Stomach (tissue), 9 donors: ENCODE measurements around the gene AP1B1. TPM values are rescaled to one million over a fixed set of nuclear protein-coding genes. Genes with fewer than 3 reads are reported as not detected.
A peak's percentile ranks its signal among the peaks of the same experiment; 100 is the strongest.

Experiments used
- DNase-seq, 2 donors: peaks; one replicate each; pipeline versions ENCODE4 v3.0.0 to v3.0.0-alpha.2; 2013 to 2019
- H3K27ac ChIP-seq, 5 donors: fragments of 200-600 bp in 4 of 5; sonication (generic) in 4 of 5; one replicate each; pipeline ENCODE4 v1.5.1; 2013 to 2019; ENCODE audit warnings: mild to moderate bottlenecking in 1 of 5, moderate library complexity in 1 of 5
- H3K27me3 ChIP-seq, 3 donors: fragments of 200-600 bp; sonication (generic); one replicate each; pipeline ENCODE4 v1.5.1; 2017 to 2019; ENCODE audit warnings: mixed run types in 1 of 3
- H3K36me3 ChIP-seq, 4 donors: fragments of 200-600 bp; sonication (generic); 1 replicate in 3 of 4; 2 replicates in 1 of 4; pipeline ENCODE4 v1.5.1; 2016 to 2019
- H3K4me1 ChIP-seq, 4 donors: fragments of 200-600 bp; sonication (generic); one replicate each; pipeline ENCODE4 v1.5.1; 2016 to 2019
- H3K4me3 ChIP-seq, 4 donors: fragments of 200-600 bp; sonication (generic) in 3 of 4; one replicate each; pipeline ENCODE4 v1.5.1; 2016 to 2019; ENCODE audit warnings: mild to moderate bottlenecking in 1 of 4
- H3K9me3 ChIP-seq, 4 donors: fragments of 200-600 bp; sonication (generic); one replicate each; pipeline ENCODE4 v1.5.1; 2016 to 2019
- CTCF ChIP-seq, 7 experiments: fragments of 450-650 bp in 4 of 7; fragments of 200-600 bp in 3 of 7; sonication (generic) in 3 of 7; IDR thresholded peaks; one replicate each; pipeline ENCODE4 v1.5.1; 2016 to 2019; ENCODE audit warnings: antibody characterized with exemption in 7 of 7, control low read depth in 2 of 7, mild to moderate bottlenecking in 1 of 7
- EP300 ChIP-seq: sonication (generic); formaldehyde crosslinking; IDR thresholded peaks from one replicate; pipeline ENCODE4 v1.6.1; 2017; ENCODE audit warnings: antibody characterized with exemption
- POLR2A ChIP-seq, 4 donors: fragments of 450-650 bp; IDR thresholded peaks; one replicate each; pipeline ENCODE4 v1.6.1; 2016; ENCODE audit warnings: antibody characterized with exemption in 4 of 4, control low read depth in 2 of 4, mild to moderate bottlenecking in 1 of 4, moderate library complexity in 1 of 4
- POLR2AphosphoS5 ChIP-seq, 3 donors: sonication (generic); formaldehyde crosslinking; IDR thresholded peaks; one replicate each; pipeline ENCODE4 v1.6.1; 2016; ENCODE audit warnings: antibody characterized with exemption in 3 of 3
- WGBS, 5 donors: extraction: QIAGEN DNeasy Blood & Tissue Kit in 3 of 5; methylation state at CpG; one replicate each; pipeline versions ENCODE4 v1.1.5 to v1.1.7; 2013 to 2018; 5-methylcytosine and 5-hydroxymethylcytosine counted together
- intact Hi-C: fragments of 100-400 bp; cut with DNase I; formaldehyde crosslinking; loops from one replicate; pipeline ENCODE4 v1.15.1; 2023; ENCODE audit warnings: low total_unique reads
- polyA plus RNA-seq, 3 donors: library from polyadenylated mRNA; stranded (reverse); fragments of 200-250 nt; gene quantifications; one replicate each; pipeline ENCODE4 v1.2.3, GENCODE V29; 2013
- total RNA-seq, 5 donors: library from RNA; depleted of rRNA; stranded (reverse); fragments of >200 nt; gene quantifications; one replicate each; pipeline versions ENCODE4 v1.1.0 to v1.2.3, GENCODE V29; 2014 to 2016
- donor health status: healthy with polysubstance abuse.
- donor health status: Bipolar disorder and iron deficiency.
- donor health status: healthy.

AP1B1 gene
- total and polyA plus RNA-seq, 8 donors = 19.8 to 109 (median 43.9) TPM

- Histone ChIP-seq H3K27me3 (peaks cover 15 to 45% (median 40%) of the 10 kb centered on the region in 3 donors), H3K36me3 (no peaks in the 10 kb centered on the region), H3K9me3 (no peaks in the 10 kb centered on the region), H3K27ac (no peak within 1 kb of the TSS), H3K4me3 (peak within 1 kb of the TSS; percentile 29 to 49 (median 42)), H3K4me1 (peaks cover 43 to 52% (median 49%) of the 10 kb centered on the region in 4 donors)
- intact Hi-C loops = no loop called here
- TF ChIP-seq EP300 (no peak), POLR2AphosphoS5 (IDR thresholded peaks at IDR 0.05) (no peak), CTCF (IDR thresholded peaks at IDR 0.05) (no peak), POLR2A (IDR thresholded peaks at IDR 0.05) (no peak)
- DNase-seq = peak in 1 of 2 donors; percentile 70
- 4 to 24% (median 5%) methylated on average over 23 to 103 of the region's 103 CpGs for WGBS, 5 donors
Observed at GRCh38 chr22:29315286-29316140, 72.9 kb downstream of the AP1B1 start, which contains the start of gene RASL10A. RASL10A (minus strand) TSS chr22:29315697; CDS start chr22:29315246, 451 bp downstream.

GRCh38 chr22:29314537-29315285, 73.7 kb downstream of the AP1B1 start:
- TF ChIP-seq POLR2A (IDR thresholded peaks at IDR 0.05) (no peak), EP300 (no peak), CTCF (IDR thresholded peaks at IDR 0.05) (no peak), POLR2AphosphoS5 (IDR thresholded peaks at IDR 0.05) (no peak)
- H3K36me3 ChIP-seq = no peaks in the 10 kb centered on the region

GRCh38 chr22:29313576-29314466, 74.5 kb downstream of the AP1B1 start:
- TF ChIP-seq EP300 (no peak), CTCF (IDR thresholded peaks at IDR 0.05) (no peak), POLR2AphosphoS5 (IDR thresholded peaks at IDR 0.05) (no peak), POLR2A (IDR thresholded peaks at IDR 0.05) (no peak)
- DNase-seq = peak in 1 of 2 donors; percentile 43
- peaks cover 15 to 45% (median 40%) of the 10 kb centered on the region in 3 donors for H3K27me3 ChIP-seq
- intact Hi-C loops = no loop called here
- no peak overlapping the region for H3K27ac ChIP-seq
- H3K36me3 ChIP-seq = no peaks in the 10 kb centered on the region
- no peaks in the 10 kb centered on the region for H3K9me3 ChIP-seq
- H3K4me1 ChIP-seq = peaks cover 58 to 69% (median 66%) of the 10 kb centered on the region in 4 donors
- 18 to 25% (median 20%) methylated on average over 40 to 51 of the region's 51 CpGs for WGBS, 5 donors
- no peak overlapping the region for H3K4me3 ChIP-seq

More at GRCh38 chr22:29314537-29315285, 73.7 kb downstream of the AP1B1 start:
- peak overlapping the region; percentile 29 to 49 (median 42) for H3K4me3 ChIP-seq
- peaks cover 49 to 60% (median 57%) of the 10 kb centered on the region in 4 donors for H3K4me1 ChIP-seq
- peaks cover 15 to 45% (median 40%) of the 10 kb centered on the region in 3 donors for H3K27me3 ChIP-seq
- 3 to 6% (median 4%) methylated on average over 32 to 69 of the region's 69 CpGs for WGBS, 5 donors
- peak in 1 of 2 donors; percentile 47 for DNase-seq
- H3K9me3 ChIP-seq = no peaks in the 10 kb centered on the region
- H3K27ac ChIP-seq = no peak overlapping the region
- intact Hi-C loops = no loop called here
